Stomach (tissue), 9 donors: Measurements from ENCODE around the gene CCL26. TPM values are rescaled to one million over a fixed set of nuclear protein-coding genes. Genes with fewer than 3 reads are reported as not detected.

Experiments
- DNase-seq, 2 donors: peaks; one replicate each; pipeline versions ENCODE4 v3.0.0 to v3.0.0-alpha.2; 2013 to 2019
- H3K27ac ChIP-seq, 5 donors: fragments of 200-600 bp in 4 of 5; sonication (generic) in 4 of 5; one replicate each; pipeline ENCODE4 v1.5.1; 2013 to 2019; ENCODE audit warnings: mild to moderate bottlenecking in 1 of 5, moderate library complexity in 1 of 5
- H3K27me3 ChIP-seq, 3 donors: fragments of 200-600 bp; sonication (generic); one replicate each; pipeline ENCODE4 v1.5.1; 2017 to 2019; ENCODE audit warnings: mixed run types in 1 of 3
- H3K36me3 ChIP-seq, 4 donors: fragments of 200-600 bp; sonication (generic); 1 replicate in 3 of 4; 2 replicates in 1 of 4; pipeline ENCODE4 v1.5.1; 2016 to 2019
- H3K4me1 ChIP-seq, 4 donors: fragments of 200-600 bp; sonication (generic); one replicate each; pipeline ENCODE4 v1.5.1; 2016 to 2019
- H3K4me3 ChIP-seq, 4 donors: fragments of 200-600 bp; sonication (generic) in 3 of 4; one replicate each; pipeline ENCODE4 v1.5.1; 2016 to 2019; ENCODE audit warnings: mild to moderate bottlenecking in 1 of 4
- H3K9me3 ChIP-seq, 4 donors: fragments of 200-600 bp; sonication (generic); one replicate each; pipeline ENCODE4 v1.5.1; 2016 to 2019
- EP300 ChIP-seq: sonication (generic); formaldehyde crosslinking; IDR thresholded peaks from one replicate; pipeline ENCODE4 v1.6.1; 2017; ENCODE audit warnings: antibody characterized with exemption
- POLR2A ChIP-seq, 4 donors: fragments of 450-650 bp; IDR thresholded peaks; one replicate each; pipeline ENCODE4 v1.6.1; 2016; ENCODE audit warnings: antibody characterized with exemption in 4 of 4, control low read depth in 2 of 4, mild to moderate bottlenecking in 1 of 4, moderate library complexity in 1 of 4
- POLR2AphosphoS5 ChIP-seq, 3 donors: sonication (generic); formaldehyde crosslinking; IDR thresholded peaks; one replicate each; pipeline ENCODE4 v1.6.1; 2016; ENCODE audit warnings: antibody characterized with exemption in 3 of 3
- WGBS, 5 donors: extraction: QIAGEN DNeasy Blood & Tissue Kit in 3 of 5; methylation state at CpG; one replicate each; pipeline versions ENCODE4 v1.1.5 to v1.1.7; 2013 to 2018; 5-methylcytosine and 5-hydroxymethylcytosine counted together
- intact Hi-C: fragments of 100-400 bp; cut with DNase I; formaldehyde crosslinking; loops from one replicate; pipeline ENCODE4 v1.15.1; 2023; ENCODE audit warnings: low total_unique reads
- polyA plus RNA-seq, 3 donors: library from polyadenylated mRNA; stranded (reverse); fragments of 200-250 nt; gene quantifications; one replicate each; pipeline ENCODE4 v1.2.3, GENCODE V29; 2013
- total RNA-seq, 5 donors: library from RNA; depleted of rRNA; stranded (reverse); fragments of >200 nt; gene quantifications; one replicate each; pipeline versions ENCODE4 v1.1.0 to v1.2.3, GENCODE V29; 2014 to 2016
- TF ChIP-seq, protein P1 (sequence below), 7 experiments: fragments of 450-650 bp in 4 of 7; fragments of 200-600 bp in 3 of 7; sonication (generic) in 3 of 7; IDR thresholded peaks; one replicate each; pipeline ENCODE4 v1.5.1; 2016 to 2019; ENCODE audit warnings: antibody characterized with exemption in 7 of 7, control low read depth in 2 of 7, mild to moderate bottlenecking in 1 of 7
- donor health status: healthy with polysubstance abuse.
- donor health status: Bipolar disorder and iron deficiency.
- donor health status: healthy.

Gene CCL26
- total and polyA plus RNA-seq, 8 donors = 0.65 to 1.6 TPM; not detected in 6

DNA sequence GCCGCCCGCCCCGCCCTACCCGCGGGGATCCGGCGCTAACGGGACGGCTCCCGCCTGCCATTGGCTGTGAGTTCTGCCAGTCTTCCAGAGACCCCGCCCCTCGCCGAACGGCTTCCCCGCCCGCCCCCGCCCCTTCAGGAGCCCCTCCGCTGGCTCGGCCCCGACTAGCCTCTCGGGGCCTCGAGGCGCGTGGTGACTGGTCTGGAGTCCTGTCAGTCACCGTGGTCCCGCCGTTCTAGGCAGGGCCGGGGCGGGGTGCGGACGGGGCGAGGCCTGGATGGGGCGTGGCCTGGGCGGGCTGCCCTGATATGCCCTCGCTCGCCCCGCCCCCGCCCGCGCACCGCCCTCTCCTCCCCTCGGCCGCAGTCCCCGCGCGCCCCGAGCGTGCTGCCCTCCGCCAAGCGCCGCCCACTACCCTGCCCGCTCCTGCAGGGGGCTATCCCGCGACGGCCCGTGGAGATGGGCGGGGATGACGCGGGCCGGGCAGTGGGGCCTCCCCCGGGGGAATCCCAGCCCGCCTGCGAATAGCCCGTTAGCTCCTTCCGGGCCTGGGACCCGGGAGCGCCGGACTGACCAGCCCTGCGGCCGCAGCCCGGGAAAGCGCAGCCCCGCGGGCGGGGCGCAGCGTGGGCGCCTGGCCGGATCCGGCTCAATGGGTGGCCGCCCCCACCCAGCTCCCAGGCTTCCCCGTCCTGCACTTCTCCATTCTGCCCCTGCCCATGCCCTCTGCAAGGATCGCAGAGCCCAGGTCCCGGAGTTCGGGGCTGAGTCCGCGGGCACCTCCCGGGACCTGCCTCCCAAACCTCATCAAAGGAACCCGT, 32.8 kb downstream of the CCL26 start:
- peak; percentile 100 for DNase-seq
- Histone ChIP-seq H3K4me3 (peak overlapping the region; percentile 82 to 99 (median 90)), H3K27me3 (no peaks in the 10 kb centered on the region), H3K36me3 (no peaks in the 10 kb centered on the region), H3K4me1 (peaks cover 6 to 36% (median 26%) of the 10 kb centered on the region in 4 donors), H3K27ac (peak overlapping the region; percentile 84 to 91 (median 90)), H3K9me3 (no peaks in the 10 kb centered on the region)
- TF ChIP-seq POLR2AphosphoS5 (IDR thresholded peaks at IDR 0.05) (peak in 2 of 3 donors; percentile 44 to 63), POLR2A (IDR thresholded peaks at IDR 0.05) (no peak), EP300 (no peak)
- TF ChIP-seq, protein P1, sequence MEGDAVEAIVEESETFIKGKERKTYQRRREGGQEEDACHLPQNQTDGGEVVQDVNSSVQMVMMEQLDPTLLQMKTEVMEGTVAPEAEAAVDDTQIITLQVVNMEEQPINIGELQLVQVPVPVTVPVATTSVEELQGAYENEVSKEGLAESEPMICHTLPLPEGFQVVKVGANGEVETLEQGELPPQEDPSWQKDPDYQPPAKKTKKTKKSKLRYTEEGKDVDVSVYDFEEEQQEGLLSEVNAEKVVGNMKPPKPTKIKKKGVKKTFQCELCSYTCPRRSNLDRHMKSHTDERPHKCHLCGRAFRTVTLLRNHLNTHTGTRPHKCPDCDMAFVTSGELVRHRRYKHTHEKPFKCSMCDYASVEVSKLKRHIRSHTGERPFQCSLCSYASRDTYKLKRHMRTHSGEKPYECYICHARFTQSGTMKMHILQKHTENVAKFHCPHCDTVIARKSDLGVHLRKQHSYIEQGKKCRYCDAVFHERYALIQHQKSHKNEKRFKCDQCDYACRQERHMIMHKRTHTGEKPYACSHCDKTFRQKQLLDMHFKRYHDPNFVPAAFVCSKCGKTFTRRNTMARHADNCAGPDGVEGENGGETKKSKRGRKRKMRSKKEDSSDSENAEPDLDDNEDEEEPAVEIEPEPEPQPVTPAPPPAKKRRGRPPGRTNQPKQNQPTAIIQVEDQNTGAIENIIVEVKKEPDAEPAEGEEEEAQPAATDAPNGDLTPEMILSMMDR (IDR thresholded peaks at IDR 0.05) = peak in 2 of 7 experiments; percentile 7 to 32
- 0 to 1% (median 0%) methylated on average over 16 to 82 of the region's 89 CpGs for WGBS, 5 donors
- intact Hi-C loops = no loop called here

DNA sequence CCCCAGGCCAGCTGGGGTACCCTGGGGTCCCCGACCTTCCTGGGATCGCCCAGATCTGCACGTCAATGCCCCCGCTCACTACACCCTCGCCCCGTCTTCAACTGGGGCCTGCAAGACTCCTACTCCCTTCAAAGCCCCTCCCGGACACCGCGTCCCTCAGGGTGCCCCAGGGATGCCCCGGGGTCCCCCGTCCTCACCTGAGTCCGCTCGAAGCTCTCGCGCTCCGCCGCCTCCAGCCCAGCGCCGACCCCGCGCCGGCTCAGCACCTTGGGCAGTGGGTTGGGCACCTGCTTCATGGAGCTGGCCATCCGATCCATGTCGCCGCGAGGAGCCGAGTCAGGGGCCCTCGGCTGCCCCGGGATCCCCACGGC, 33.4 kb downstream of the CCL26 start, which contains the start of gene HIP1:
Gene HIP1, minus strand, starts transcription at position 338 of the 371 bp plus-strand sequence. Its CDS starts 21 bp downstream, at position 317.
- peaks cover 6 to 36% (median 26%) of the 10 kb centered on the region in 4 donors for H3K4me1 ChIP-seq
- H3K4me3 ChIP-seq = peak within 1 kb of the TSS; percentile 82 to 99 (median 90)
- intact Hi-C loops = no loop called here
- 0 to 1% (median 0%) methylated on average over 16 to 30 of the region's 30 CpGs for WGBS, 5 donors
- peak within 1 kb of the TSS; percentile 84 to 91 (median 90) for H3K27ac ChIP-seq
- TF ChIP-seq, protein P1 (IDR thresholded peaks at IDR 0.05) = no peak
- TF ChIP-seq POLR2AphosphoS5 (IDR thresholded peaks at IDR 0.05) = peak in 2 of 3 donors; percentile 1 to 24
- H3K36me3 ChIP-seq = peaks cover 0 to 1% (median 0%) of the 10 kb centered on the region in 4 donors
- H3K9me3 ChIP-seq = no peaks in the 10 kb centered on the region
- no peaks in the 10 kb centered on the region for H3K27me3 ChIP-seq
- no peak for DNase-seq

DNA sequence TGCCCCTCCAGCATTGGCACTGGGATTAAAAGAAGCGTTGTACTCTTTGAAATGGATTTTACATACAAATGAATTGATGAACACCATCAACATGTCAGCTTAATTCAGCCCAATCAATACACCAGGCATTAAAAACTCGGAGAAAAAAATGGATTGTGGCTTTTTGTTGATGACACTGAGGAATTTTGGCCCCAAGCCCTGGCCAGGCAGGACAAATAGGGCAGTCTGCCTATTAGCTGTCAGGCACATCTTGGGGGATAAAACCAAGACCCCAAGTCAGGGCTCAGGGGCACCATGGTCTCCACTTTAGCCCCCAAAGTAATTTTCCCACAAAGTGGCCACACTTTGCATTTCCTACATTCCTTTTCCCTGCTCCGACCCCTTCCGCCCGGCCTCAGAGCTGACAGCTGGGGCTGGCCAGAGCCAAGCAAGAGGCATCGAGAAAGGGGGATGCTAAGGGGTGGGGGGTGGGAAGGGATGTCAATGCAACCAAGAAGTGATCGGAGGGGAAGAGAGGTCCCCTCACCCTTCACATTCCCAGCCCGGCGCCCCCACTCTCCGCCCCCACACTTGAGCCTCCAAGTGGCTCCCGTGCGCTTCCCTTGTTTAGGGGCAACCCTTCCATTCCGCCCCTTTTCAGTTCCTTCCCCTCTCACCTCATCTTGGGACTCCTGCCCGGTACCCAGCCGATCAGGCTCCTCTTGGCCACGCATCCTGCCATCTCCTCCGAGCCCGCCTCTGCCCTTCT, 34.0 kb downstream of the CCL26 start:
- Histone ChIP-seq H3K9me3 (no peaks in the 10 kb centered on the region), H3K27me3 (no peaks in the 10 kb centered on the region), H3K27ac (peak overlapping the region in 4 of 5 donors; percentile 84 to 91 (median 90)), H3K4me3 (peak overlapping the region; percentile 82 to 99 (median 90)), H3K4me1 (peaks cover 6 to 36% (median 26%) of the 10 kb centered on the region in 4 donors), H3K36me3 (peaks cover 0 to 7% (median 0%) of the 10 kb centered on the region in 4 donors)
- DNase-seq = peak in 1 of 2 donors; percentile 43
- WGBS, 5 donors = 5 to 6% (median 6%) methylated on average over 17 to 18 of the region's 18 CpGs
- intact Hi-C loops = no loop called here
- no peak for TF ChIP-seq POLR2AphosphoS5 (IDR thresholded peaks at IDR 0.05)
- TF ChIP-seq, protein P1 (IDR thresholded peaks at IDR 0.05) = no peak
- TF ChIP-seq EP300 = no peak
- no peak for TF ChIP-seq POLR2A (IDR thresholded peaks at IDR 0.05)

DNA sequence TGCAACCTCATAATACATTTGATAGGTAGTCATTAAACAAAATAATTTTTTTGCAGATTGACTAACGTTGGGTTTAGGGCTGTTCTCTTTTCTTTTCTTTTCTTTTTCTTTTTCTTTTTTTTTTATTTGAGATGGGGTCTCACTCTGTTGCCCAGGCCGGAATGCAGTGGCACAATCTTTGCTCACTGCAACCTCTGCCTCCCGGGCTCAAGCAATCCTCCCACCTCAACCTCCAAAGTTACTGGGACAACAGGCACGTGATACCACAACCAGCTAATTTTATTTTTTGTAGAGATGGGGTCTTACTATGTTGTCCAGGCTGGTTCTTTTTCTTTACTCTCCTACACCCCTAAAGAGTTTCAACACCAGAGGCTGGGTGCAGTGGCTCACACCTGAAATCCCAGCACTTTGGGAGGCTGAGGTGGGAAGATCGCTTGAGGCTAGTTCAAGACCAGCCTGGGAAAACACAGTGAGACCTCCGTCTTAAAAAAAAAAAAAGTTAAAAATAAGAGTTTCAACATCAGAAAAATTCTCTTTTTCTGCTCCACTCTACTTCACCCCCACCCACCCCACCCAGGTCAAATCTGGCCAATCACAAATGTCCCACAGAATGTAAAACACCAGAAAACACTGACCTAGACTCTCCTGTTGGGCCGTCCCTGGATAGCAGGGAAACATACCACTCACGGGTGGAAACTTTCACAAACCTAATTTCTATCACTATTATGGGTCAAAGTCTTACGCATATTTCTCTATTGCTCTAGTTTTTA, 36.2 kb downstream of the CCL26 start:
- intact Hi-C loops = no loop called here

More for the DNA sequence above, 36.2 kb downstream of the CCL26 start:
- Histone ChIP-seq H3K4me3 (no peak overlapping the region), H3K27me3 (no peaks in the 10 kb centered on the region), H3K36me3 (peaks cover 0 to 7% (median 0%) of the 10 kb centered on the region in 4 donors), H3K9me3 (no peaks in the 10 kb centered on the region), H3K27ac (no peak overlapping the region), H3K4me1 (peaks cover 6 to 28% (median 21%) of the 10 kb centered on the region in 4 donors)
- no peak for DNase-seq
- TF ChIP-seq EP300 = no peak
- TF ChIP-seq, protein P1 (IDR thresholded peaks at IDR 0.05) = no peak
- no peak for TF ChIP-seq POLR2AphosphoS5 (IDR thresholded peaks at IDR 0.05)
- TF ChIP-seq POLR2A (IDR thresholded peaks at IDR 0.05) = no peak
- WGBS, 5 donors = 93 to 96% (median 95%) methylated on average over 9 of the region's 9 CpGs
